ENCODE measurements around the gene ENTPD7. TPM values are rescaled to one million over a fixed set of nuclear protein-coding genes. Genes with fewer than 3 reads are reported as not detected.
"Not testable (repeated sequence)": the region's sequence is repeated elsewhere in the genome, so short reads cannot be mapped to it uniquely, and the experiment has no call there.

Gene ENTPD7
- total and polyA plus RNA-seq, 4 donors = 7.2 to 19.0 (median 12.6) TPM

- Histone ChIP-seq H3K27me3 (ENCODE audit: control insufficient read depth, insufficient read depth, low read length) (no peaks in the 10 kb centered on the region), H3K9me3 (ENCODE audit: control insufficient read depth, insufficient read depth, low read length) (no peaks in the 10 kb centered on the region), H3K4me1 (ENCODE audit: control insufficient read depth, insufficient read depth, low read length) (peaks cover 13% of the 10 kb centered on the region), H3K4me3 (ENCODE audit: low read depth, low read length) (peak overlapping the region; percentile 76), H3K27ac (ENCODE audit: low read depth, low read length) (peak overlapping the region; percentile 99), H3K36me3 (ENCODE audit: control insufficient read depth, insufficient read depth, low read length) (no peaks in the 10 kb centered on the region)
- peak; percentile 71 to 100 (median 89) for DNase-seq (ENCODE audit: low read depth in 4 of 6, low spot score in 6 of 6)
- WGBS (ENCODE audit: insufficient coverage) = under 1% methylated on average over 78 of the region's 78 CpGs
These were observed 38.4 kb upstream of the ENTPD7 start for GRCh38 chr10:99620711-99621453.

- Histone ChIP-seq H3K9me3 (ENCODE audit: control insufficient read depth, insufficient read depth, low read length) (no peaks in the 10 kb centered on the region), H3K4me1 (ENCODE audit: control insufficient read depth, insufficient read depth, low read length) (peaks cover 13% of the 10 kb centered on the region), H3K36me3 (ENCODE audit: control insufficient read depth, insufficient read depth, low read length) (no peaks in the 10 kb centered on the region), H3K27ac (ENCODE audit: low read depth, low read length) (peak overlapping the region; percentile 99), H3K4me3 (ENCODE audit: low read depth, low read length) (peak overlapping the region; percentile 76), H3K27me3 (ENCODE audit: control insufficient read depth, insufficient read depth, low read length) (no peaks in the 10 kb centered on the region)
- DNase-seq (ENCODE audit: low read depth in 4 of 6, low spot score in 6 of 6) = peak in 2 of 6 donors; percentile 28 to 35
- 7% methylated on average over 25 of the region's 31 CpGs for WGBS (ENCODE audit: insufficient coverage)
These were observed 37.7 kb upstream of the ENTPD7 start for GRCh38 chr10:99621454-99622251.

GRCh38 chr10:99623919-99624318 lies 35.4 kb upstream of the ENTPD7 start:
- no peak for DNase-seq (ENCODE audit: low read depth in 4 of 6, low spot score in 6 of 6)
- no peaks in the 10 kb centered on the region for H3K9me3 ChIP-seq (ENCODE audit: control insufficient read depth, insufficient read depth, low read length)
- no peak overlapping the region for H3K4me3 ChIP-seq (ENCODE audit: low read depth, low read length)
- peaks cover 13% of the 10 kb centered on the region for H3K4me1 ChIP-seq (ENCODE audit: control insufficient read depth, insufficient read depth, low read length)
- H3K27me3 ChIP-seq (ENCODE audit: control insufficient read depth, insufficient read depth, low read length) = no peaks in the 10 kb centered on the region
- H3K27ac ChIP-seq (ENCODE audit: low read depth, low read length) = no peak overlapping the region
- no peaks in the 10 kb centered on the region for H3K36me3 ChIP-seq (ENCODE audit: control insufficient read depth, insufficient read depth, low read length)

GRCh38 chr10:99625124-99625523 lies 34.2 kb upstream of the ENTPD7 start:
- not testable (repeated sequence) for H3K4me3 ChIP-seq (ENCODE audit: low read depth, low read length); H3K27ac ChIP-seq (ENCODE audit: low read depth, low read length); H3K36me3 ChIP-seq (ENCODE audit: control insufficient read depth, insufficient read depth, low read length); H3K27me3 ChIP-seq (ENCODE audit: control insufficient read depth, insufficient read depth, low read length); H3K9me3 ChIP-seq (ENCODE audit: control insufficient read depth, insufficient read depth, low read length); DNase-seq (ENCODE audit: low read depth in 4 of 6, low spot score in 6 of 6)
- 92% methylated on average over 2 of the region's 3 CpGs for WGBS (ENCODE audit: insufficient coverage)
- peaks cover 13% of the 10 kb centered on the region for H3K4me1 ChIP-seq (ENCODE audit: control insufficient read depth, insufficient read depth, low read length)

- WGBS (ENCODE audit: insufficient coverage) = no CpG with 5 or more reads among the region's 1 CpG
- Histone ChIP-seq H3K27ac (ENCODE audit: low read depth, low read length) (no peak overlapping the region), H3K36me3 (ENCODE audit: control insufficient read depth, insufficient read depth, low read length) (no peaks in the 10 kb centered on the region), H3K4me1 (ENCODE audit: control insufficient read depth, insufficient read depth, low read length) (no peaks in the 10 kb centered on the region), H3K4me3 (ENCODE audit: low read depth, low read length) (no peak overlapping the region), H3K27me3 (ENCODE audit: control insufficient read depth, insufficient read depth, low read length) (no peaks in the 10 kb centered on the region), H3K9me3 (ENCODE audit: control insufficient read depth, insufficient read depth, low read length) (no peaks in the 10 kb centered on the region)
- no peak for DNase-seq (ENCODE audit: low read depth in 4 of 6, low spot score in 6 of 6)
These were observed 30.2 kb upstream of the ENTPD7 start for GRCh38 chr10:99628923-99629624.

- Histone ChIP-seq H3K4me1 (ENCODE audit: control insufficient read depth, insufficient read depth, low read length) (no peaks in the 10 kb centered on the region), H3K27me3 (ENCODE audit: control insufficient read depth, insufficient read depth, low read length) (no peaks in the 10 kb centered on the region), H3K9me3 (ENCODE audit: control insufficient read depth, insufficient read depth, low read length) (no peaks in the 10 kb centered on the region), H3K4me3 (ENCODE audit: low read depth, low read length) (no peak overlapping the region), H3K27ac (ENCODE audit: low read depth, low read length) (no peak overlapping the region), H3K36me3 (ENCODE audit: control insufficient read depth, insufficient read depth, low read length) (no peaks in the 10 kb centered on the region)
- 93% methylated on average over 3 of the region's 3 CpGs for WGBS (ENCODE audit: insufficient coverage)
- no peak for DNase-seq (ENCODE audit: low read depth in 4 of 6, low spot score in 6 of 6)
These were observed 29.7 kb upstream of the ENTPD7 start for GRCh38 chr10:99629625-99629978.

GRCh38 chr10:99630433-99630832 lies 28.9 kb upstream of the ENTPD7 start:
- WGBS (ENCODE audit: insufficient coverage) = no CpG with 5 or more reads among the region's 2 CpGs
- H3K4me3 ChIP-seq (ENCODE audit: low read depth, low read length) = no peak overlapping the region
- peak in 1 of 6 donors; percentile 16 for DNase-seq (ENCODE audit: low read depth in 4 of 6, low spot score in 6 of 6)
- H3K4me1 ChIP-seq (ENCODE audit: control insufficient read depth, insufficient read depth, low read length) = no peaks in the 10 kb centered on the region
- H3K27ac ChIP-seq (ENCODE audit: low read depth, low read length) = no peak overlapping the region
- no peaks in the 10 kb centered on the region for H3K36me3 ChIP-seq (ENCODE audit: control insufficient read depth, insufficient read depth, low read length)
- H3K9me3 ChIP-seq (ENCODE audit: control insufficient read depth, insufficient read depth, low read length) = no peaks in the 10 kb centered on the region
- no peaks in the 10 kb centered on the region for H3K27me3 ChIP-seq (ENCODE audit: control insufficient read depth, insufficient read depth, low read length)

GRCh38 chr10:99630991-99631390 lies 28.3 kb upstream of the ENTPD7 start:
- no peaks in the 10 kb centered on the region for H3K36me3 ChIP-seq (ENCODE audit: control insufficient read depth, insufficient read depth, low read length)
- no peak for DNase-seq (ENCODE audit: low read depth in 4 of 6, low spot score in 6 of 6)

GRCh38 chr10:99631496-99631895 lies 27.8 kb upstream of the ENTPD7 start:
- WGBS (ENCODE audit: insufficient coverage) = no CpG with 5 or more reads among the region's 3 CpGs
- Histone ChIP-seq H3K36me3 (ENCODE audit: control insufficient read depth, insufficient read depth, low read length) (no peaks in the 10 kb centered on the region), H3K27ac (ENCODE audit: low read depth, low read length) (no peak overlapping the region), H3K9me3 (ENCODE audit: control insufficient read depth, insufficient read depth, low read length) (no peaks in the 10 kb centered on the region), H3K4me3 (ENCODE audit: low read depth, low read length) (no peak overlapping the region), H3K27me3 (ENCODE audit: control insufficient read depth, insufficient read depth, low read length) (no peaks in the 10 kb centered on the region), H3K4me1 (ENCODE audit: control insufficient read depth, insufficient read depth, low read length) (no peaks in the 10 kb centered on the region)
- DNase-seq (ENCODE audit: low read depth in 4 of 6, low spot score in 6 of 6) = no peak

More at GRCh38 chr10:99630991-99631390, 28.3 kb upstream of the ENTPD7 start:
- no peak overlapping the region for H3K4me3 ChIP-seq (ENCODE audit: low read depth, low read length)
- no peaks in the 10 kb centered on the region for H3K4me1 ChIP-seq (ENCODE audit: control insufficient read depth, insufficient read depth, low read length)
- H3K27me3 ChIP-seq (ENCODE audit: control insufficient read depth, insufficient read depth, low read length) = no peaks in the 10 kb centered on the region
- no peaks in the 10 kb centered on the region for H3K9me3 ChIP-seq (ENCODE audit: control insufficient read depth, insufficient read depth, low read length)
- no peak overlapping the region for H3K27ac ChIP-seq (ENCODE audit: low read depth, low read length)
